Frontal cortex (tissue), 4 donors: ENCODE results near the gene COQ4. TPM values are rescaled to one million over a fixed set of nuclear protein-coding genes. Genes with fewer than 3 reads are reported as not detected.

Experiments used
- DNase-seq, 2 donors: peaks; one replicate each; pipeline ENCODE4 v3.0.0; 2012; ENCODE audit warnings: low spot score in 2 of 2
- FAIRE-seq: peaks from 2 replicates; lab custom pipeline; 2012; peaks lifted over from hg19 to GRCh38; lab: Jason Lieb, UNC
- total RNA-seq: library from RNA; depleted of rRNA; stranded (reverse); fragments of >200 nt; gene quantifications from one replicate; pipeline ENCODE4 v1.2.3, GENCODE V29; 2014
- donor health status: control.
- donor health status: control.
- donor health status: control.

Gene COQ4
- total RNA-seq, 1 donor from 2014 or later = 16.3 TPM

- FAIRE-seq (no peak), DNase-seq (no peak)
These were observed 25.3 kb upstream of the COQ4 start for GRCh38 chr9:128297221-128297773.

- no peak for FAIRE-seq
- DNase-seq = no peak
These were observed 23.8 kb upstream of the COQ4 start for GRCh38 chr9:128298535-128299482.

- no peak for FAIRE-seq
These were observed 18.3 kb upstream of the COQ4 start for GRCh38 chr9:128304136-128304970.

GRCh38 chr9:128304971-128305288 lies 17.7 kb upstream of the COQ4 start:
- FAIRE-seq = no peak

More at GRCh38 chr9:128304136-128304970, 18.3 kb upstream of the COQ4 start:
- DNase-seq = no peak

GRCh38 chr9:128309551-128309950 lies 13.1 kb upstream of the COQ4 start:
- FAIRE-seq = no peak
- DNase-seq = no peak

More at GRCh38 chr9:128304971-128305288, 17.7 kb upstream of the COQ4 start:
- no peak for DNase-seq

- FAIRE-seq (no peak), DNase-seq (no peak)
These were observed 12.2 kb upstream of the COQ4 start for GRCh38 chr9:128310461-128310860.

- no peak for DNase-seq
- FAIRE-seq = no peak
These were observed 7.9 kb upstream of the COQ4 start for GRCh38 chr9:128314697-128315096.

GRCh38 chr9:128316421-128316820 lies 6.2 kb upstream of the COQ4 start:
- FAIRE-seq (no peak), DNase-seq (peak; percentile 67 to 76)

GRCh38 chr9:128317629-128318028 lies 5.0 kb upstream of the COQ4 start:
- no peak for FAIRE-seq
- no peak for DNase-seq

GRCh38 chr9:128321343-128321742 lies 1.3 kb upstream of the COQ4 start:
- DNase-seq (no peak), FAIRE-seq (no peak)

GRCh38 chr9:128321879-128322403 lies 698 bp upstream of the COQ4 start:
- FAIRE-seq = no peak
- no peak for DNase-seq

- FAIRE-seq = no peak
- DNase-seq = no peak
These were observed 632 bp downstream of the COQ4 start for GRCh38 chr9:128323212-128323730.

GRCh38 chr9:128323791-128324190 lies 1.2 kb downstream of the COQ4 start:
- FAIRE-seq = no peak
- no peak for DNase-seq

GRCh38 chr9:128324401-128324800 lies 1.8 kb downstream of the COQ4 start:
- no peak for DNase-seq
- no peak for FAIRE-seq

GRCh38 chr9:128325629-128326028 lies 3.0 kb downstream of the COQ4 start:
- FAIRE-seq (no peak), DNase-seq (no peak)

- FAIRE-seq = no peak
- DNase-seq = no peak
These were observed 10.8 kb downstream of the COQ4 start for GRCh38 chr9:128333451-128333869.

GRCh38 chr9:128335161-128335560 lies 12.5 kb downstream of the COQ4 start:
- no peak for FAIRE-seq

GRCh38 chr9:128335914-128336313 lies 13.3 kb downstream of the COQ4 start:
- FAIRE-seq (no peak), DNase-seq (no peak)

More at GRCh38 chr9:128335161-128335560, 12.5 kb downstream of the COQ4 start:
- DNase-seq = no peak

GRCh38 chr9:128337936-128338335 lies 15.3 kb downstream of the COQ4 start:
- FAIRE-seq (no peak), DNase-seq (no peak)
